ENCODE measurements around the gene SLC1A2.

SLC1A2 gene

DNA sequence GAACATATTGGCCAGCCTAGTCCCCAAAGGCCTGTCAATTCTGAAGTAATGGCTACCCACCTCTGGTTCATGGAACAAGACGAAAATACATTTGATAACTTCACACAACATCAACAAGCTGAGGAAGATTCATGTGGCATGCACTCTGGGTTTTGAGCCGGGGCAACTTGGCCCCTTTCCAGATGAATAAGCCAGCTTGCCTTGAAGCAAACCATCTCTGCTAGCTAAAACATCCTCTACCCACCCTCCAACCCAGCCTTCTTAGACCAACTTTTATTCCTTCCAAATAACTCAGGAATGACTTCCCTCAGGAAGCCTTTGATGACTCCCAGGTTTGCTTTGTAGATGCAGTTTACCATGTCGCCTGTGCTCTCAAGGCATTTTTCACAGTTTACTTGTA is 94.4 kb downstream of the SLC1A2 start:
- peak; percentile 39 for DNase-seq (ENCODE audit: low read depth, low spot score)

- no peak for DNase-seq (ENCODE audit: low read depth, low spot score)
Observed at GRCh38 chr11:35324183-35324886, 95.0 kb downstream of the SLC1A2 start.

DNA sequence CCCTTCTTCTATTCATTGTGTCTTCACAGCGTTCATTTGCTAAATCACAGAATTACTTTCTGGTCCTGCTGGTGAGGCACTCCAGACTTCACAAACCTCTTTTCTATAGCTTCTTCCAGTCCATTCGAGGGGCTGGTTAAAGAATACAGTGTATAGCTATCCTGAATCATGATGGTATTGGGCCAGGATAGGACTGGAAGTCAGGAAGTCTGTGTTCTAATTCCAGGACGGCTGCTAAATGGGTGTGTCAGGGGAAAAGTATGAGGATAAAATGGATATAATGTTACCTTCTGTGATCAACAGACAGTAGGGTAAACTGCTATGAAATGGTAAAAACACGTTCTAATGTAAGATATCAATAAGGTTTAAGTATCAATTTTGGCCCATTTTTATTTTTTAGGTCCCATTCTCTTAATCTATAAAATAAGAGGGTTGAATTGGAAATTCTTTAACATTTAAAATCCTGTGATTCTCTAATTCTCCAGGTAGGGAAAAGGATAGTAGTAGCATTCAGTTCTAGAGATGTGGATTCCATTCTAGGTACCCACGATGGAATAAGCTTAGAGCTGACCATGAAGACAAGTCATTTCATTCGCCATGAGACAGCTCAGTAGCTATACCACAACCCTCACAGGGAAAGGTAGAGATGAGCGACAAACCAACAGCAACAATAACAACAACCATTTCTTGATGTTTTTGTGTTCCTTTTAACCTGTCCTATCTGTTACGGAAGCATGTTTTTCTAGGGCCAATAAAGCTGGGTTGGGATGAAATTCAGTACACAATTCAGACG is 96.1 kb downstream of the SLC1A2 start:
- no peak for DNase-seq (ENCODE audit: low read depth, low spot score)

DNA sequence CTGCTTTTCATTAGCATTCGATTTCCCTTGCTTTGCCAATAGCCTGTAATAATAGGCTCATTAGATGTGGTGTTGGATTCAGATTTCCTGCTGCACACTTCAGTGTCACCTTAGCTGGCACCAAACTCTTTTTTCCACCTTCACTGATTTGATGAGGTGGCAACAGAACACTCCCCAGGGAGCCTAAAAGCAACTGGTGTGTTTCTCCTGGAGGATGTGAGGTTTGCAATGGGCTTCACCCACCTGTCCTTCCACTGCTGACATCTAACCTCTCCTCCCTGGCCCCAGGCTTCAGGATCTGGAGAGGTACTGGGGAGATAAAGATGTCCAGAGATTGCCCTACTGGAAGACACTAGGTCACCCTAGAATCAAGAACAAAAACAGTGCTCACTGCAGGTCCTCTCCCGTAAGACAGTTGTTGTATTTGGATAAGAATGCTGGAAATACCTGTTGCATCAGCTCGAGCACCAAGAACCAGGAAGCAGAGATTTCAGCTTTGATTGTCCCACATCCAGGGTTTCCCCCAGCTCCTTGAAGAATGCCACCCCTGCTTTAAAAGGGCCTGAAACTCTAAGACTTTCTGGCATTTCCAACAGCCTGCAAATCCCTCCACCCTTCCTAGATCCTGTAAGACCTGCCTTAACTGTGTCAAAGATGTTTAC is 96.9 kb downstream of the SLC1A2 start:
- no peak for DNase-seq (ENCODE audit: low read depth, low spot score)

DNA sequence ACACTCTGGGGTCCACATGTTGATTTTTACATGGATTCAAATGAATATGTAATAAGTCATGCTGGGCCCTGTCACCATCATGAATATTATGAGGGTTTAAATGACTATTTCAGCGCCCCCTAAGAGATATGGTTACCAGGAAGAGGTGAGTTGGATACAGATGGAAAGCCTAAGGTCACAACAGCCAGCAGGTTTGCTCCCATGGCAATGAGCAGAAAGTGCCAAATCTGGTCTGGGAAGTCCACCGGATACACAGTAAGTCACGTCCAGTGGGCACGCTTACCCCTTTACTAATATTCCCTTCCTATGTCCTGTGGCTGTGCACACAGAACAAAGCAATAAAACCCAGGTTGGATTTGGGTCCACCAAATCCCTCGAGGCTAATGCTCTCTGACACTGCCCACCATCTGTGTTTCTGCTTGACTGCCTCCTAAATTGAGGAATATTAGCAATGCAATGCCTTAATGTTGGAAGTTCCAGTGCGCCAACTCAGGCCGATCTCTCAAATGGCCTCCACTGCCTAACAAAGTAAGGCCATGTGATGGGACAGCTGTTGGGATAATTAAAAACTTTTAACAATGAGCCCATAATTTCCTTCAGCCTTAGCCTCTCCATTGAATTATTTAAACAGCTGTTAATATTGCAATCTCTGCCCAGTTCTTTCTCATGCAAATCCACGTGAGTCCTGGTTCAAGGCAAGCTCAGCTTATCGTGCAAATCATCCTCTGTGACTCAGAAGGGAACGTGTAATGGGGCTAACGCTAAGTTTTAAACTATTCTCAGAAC is 97.6 kb downstream of the SLC1A2 start:
- DNase-seq (ENCODE audit: low read depth, low spot score): peak; percentile 69

DNA sequence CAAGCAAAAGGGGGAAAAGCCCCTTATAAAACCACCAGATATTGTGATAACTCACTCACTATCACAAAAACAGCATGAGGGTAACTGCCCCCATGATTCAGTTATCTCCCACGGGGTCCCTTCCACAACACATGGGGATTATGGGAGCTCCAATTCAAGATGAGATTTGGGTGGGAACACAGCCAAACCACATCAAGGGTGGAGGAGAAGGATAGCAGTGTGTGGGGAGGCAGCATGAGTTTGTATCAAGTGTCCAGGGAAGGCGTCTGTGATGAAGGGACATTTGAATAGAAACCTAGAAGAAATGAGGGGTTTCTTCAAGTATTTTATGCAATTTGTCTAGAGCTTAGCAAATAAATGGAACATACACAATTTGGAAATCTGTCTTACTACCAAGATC is 98.2 kb downstream of the SLC1A2 start:
- DNase-seq (ENCODE audit: low read depth, low spot score): no peak

- DNase-seq (ENCODE audit: low read depth, low spot score): peak; percentile 92
Observed at GRCh38 chr11:35318977-35319925, 100.1 kb downstream of the SLC1A2 start.

DNA sequence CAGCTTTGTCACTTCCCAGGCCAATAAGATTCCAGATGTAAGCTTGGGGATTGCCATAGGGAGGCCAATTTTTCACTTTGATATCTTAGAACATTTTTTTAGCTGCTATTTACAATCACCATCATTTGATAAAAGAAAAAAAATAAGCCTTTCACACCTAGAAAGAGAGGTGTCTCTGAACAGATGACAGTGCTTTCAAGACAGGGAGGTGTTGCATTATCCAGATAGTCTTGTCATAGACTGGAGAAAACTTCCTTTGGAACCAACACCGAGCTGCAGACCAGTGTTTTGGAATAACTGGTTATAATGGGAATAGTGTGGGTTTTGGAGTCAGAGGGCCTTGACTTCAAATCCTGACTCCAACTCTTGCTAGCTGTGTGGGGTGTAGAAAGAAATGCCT is 101.0 kb downstream of the SLC1A2 start:
- no peak for DNase-seq (ENCODE audit: low read depth, low spot score)

GRCh38 chr11:35317253-35317652 is 102.1 kb downstream of the SLC1A2 start:
- no peak for DNase-seq (ENCODE audit: low read depth, low spot score)

DNA sequence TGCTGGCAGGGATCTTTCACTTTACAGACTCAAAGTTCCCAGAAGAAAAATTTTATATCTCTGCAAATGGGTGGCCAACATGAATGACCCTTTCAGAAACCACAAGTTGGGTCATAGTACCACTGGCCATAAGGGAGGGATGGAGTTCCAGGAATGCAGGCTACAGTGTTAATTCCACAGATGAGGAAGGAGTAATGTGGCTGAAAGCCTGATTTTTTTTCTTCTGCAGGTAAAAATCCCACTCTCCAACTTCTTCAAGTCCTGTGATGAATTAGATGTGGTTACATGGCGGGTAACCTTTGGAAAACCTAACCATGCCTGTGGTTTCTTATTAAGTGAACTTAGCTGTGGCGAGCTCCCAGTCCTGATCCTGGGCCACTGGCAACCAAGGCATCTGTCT is 103.2 kb downstream of the SLC1A2 start:
- peak; percentile 80 for DNase-seq (ENCODE audit: low read depth, low spot score)

DNA sequence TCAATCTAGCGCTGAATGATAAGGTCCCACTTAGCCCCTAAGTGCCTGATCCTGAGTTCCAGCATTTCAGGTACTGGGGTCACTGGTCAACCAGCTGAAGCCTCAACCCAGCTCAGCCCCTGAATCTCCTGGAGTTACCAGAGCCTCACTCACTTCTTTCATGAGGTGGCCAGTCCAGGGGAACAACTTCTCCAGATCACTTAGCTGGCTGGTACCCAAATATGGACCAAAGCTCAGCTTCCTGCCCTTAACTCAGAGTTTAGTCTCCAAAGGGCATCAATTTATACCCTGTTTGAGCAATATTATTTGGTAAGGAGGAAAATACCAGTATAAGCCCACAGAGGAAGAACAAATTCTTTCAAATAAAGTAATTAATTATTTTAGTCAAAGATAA is 105.6 kb downstream of the SLC1A2 start:
- no peak for DNase-seq (ENCODE audit: low read depth, low spot score)

DNA sequence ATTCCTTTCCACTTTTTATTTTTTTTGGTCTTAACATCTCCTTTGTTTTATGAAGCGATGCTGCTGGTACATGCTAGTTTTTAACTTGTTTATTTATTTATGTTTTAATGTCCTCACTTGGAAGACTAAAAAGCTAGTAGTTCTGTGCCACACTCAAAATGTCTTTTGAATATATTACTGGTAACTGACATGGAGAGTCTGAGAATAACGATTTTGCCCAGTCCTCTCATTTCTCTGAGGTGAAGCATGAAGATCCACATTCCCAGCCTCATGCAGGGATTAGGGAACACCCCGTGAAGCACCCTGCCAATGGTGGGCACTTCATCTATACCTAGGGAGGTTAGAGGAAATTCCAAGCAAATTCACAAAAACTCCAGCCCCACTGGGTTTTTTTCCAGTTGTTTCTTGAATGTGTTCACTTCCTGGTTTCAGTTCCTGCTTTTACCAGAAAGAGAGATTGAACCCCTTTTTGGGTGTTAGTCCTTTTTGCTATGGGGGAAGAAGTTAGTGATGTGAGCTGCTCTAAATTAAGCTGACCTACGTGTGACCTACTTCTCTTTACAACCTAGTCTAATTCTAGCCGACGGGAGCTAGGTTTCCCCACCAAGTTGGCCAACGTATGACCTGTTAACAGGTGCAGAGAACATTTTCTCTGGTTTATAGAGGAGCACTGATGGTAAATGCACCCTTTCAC is 106.1 kb downstream of the SLC1A2 start:
- DNase-seq (ENCODE audit: low read depth, low spot score): no peak

DNA sequence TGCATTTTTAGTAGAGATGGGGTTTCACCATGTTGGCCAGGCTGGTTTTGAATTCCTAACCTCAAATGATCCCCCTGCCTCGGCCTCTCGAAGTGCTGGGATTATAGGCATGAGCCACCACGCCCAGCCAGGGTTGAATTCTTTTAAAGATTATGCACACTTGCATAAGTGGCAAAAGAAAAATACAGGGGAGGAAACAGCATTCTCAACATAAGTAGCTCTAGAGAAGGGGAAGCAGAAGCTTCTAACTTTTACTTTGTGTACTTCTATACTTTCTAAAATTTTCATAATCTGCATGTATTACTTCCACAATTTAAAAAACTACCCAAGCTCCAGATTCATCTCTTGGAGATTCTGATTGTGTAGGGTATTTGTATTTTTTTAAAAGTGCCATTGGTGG is 108.0 kb downstream of the SLC1A2 start:
- no peak for DNase-seq (ENCODE audit: low read depth, low spot score)

DNA sequence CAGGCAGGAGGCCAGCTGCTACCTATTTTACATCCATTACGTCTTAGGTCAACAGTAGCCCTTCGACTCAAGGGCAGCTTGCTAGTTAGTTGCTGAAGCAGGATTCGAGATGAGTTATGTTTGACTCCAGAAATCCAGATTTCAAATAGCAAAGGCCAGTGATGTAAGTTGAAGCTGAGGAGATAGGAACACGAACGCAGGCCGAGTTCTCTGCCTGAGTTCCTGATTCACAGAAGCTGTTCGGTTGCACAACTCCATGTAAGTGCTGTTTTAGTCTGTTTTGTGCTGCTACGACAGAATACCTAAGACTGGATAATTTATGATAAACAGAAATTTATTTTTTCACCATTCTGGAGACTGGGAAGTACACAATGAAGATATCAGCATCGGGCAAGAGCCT is 111.2 kb downstream of the SLC1A2 start:
- no peak for DNase-seq (ENCODE audit: low read depth, low spot score)

DNA sequence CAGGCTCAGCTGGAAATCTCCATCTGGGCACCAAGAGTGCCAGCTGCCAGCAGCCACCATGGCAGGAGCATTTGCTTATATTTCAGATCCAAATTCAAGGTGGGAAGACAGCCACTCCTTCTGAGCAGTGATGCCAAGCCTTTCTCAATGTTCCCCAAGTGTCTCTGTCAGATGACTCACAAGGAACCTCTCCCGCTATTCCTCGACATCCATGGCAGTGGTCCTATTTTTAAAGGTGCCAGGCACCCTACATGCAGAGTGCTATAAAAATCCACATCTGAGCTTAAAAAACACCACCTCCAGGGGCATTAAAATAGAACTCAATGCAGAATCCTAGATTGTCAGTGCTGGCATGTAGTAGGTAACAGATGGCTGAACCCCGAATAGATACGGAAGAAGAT is 112.1 kb downstream of the SLC1A2 start:
- DNase-seq (ENCODE audit: low read depth, low spot score): no peak

- DNase-seq (ENCODE audit: low read depth, low spot score): peak; percentile 80
Observed at GRCh38 chr11:35305670-35306382, 113.5 kb downstream of the SLC1A2 start.

GRCh38 chr11:35304900-35305460 is 114.4 kb downstream of the SLC1A2 start:
- DNase-seq (ENCODE audit: low read depth, low spot score): no peak

- no peak for DNase-seq (ENCODE audit: low read depth, low spot score)
Observed at GRCh38 chr11:35304386-35304775, 115.0 kb downstream of the SLC1A2 start.

Data from astrocyte of the hippocampus (primary cell).